Esophagus muscularis mucosa (tissue), 4 donors: ENCODE results near the gene PPM1D. TPM values are rescaled to one million over a fixed set of nuclear protein-coding genes. Genes with fewer than 3 reads are reported as not detected.

Experiments
- DNase-seq: peaks from one replicate; pipeline ENCODE4 v3.0.0-alpha.2; 2017; ENCODE audit errors: extremely low spot score
- H3K27ac ChIP-seq, 4 donors: fragments of 200-600 bp; sonication (generic); replicated peaks in 1 of 4; 1 replicate in 3 of 4; 2 replicates in 1 of 4; pipeline ENCODE4 v1.5.1; 2016 to 2019; ENCODE audit warnings: mild to moderate bottlenecking in 1 of 4
- H3K27me3 ChIP-seq, 4 donors: fragments of 200-600 bp; sonication (generic); one replicate each; pipeline versions ENCODE4 v1.5.1 to v1.6.0; 2016 to 2019
- H3K36me3 ChIP-seq, 4 donors: fragments of 200-600 bp; sonication (generic); one replicate each; pipeline ENCODE4 v1.5.1; 2016 to 2019
- H3K4me1 ChIP-seq, 4 donors: fragments of 200-600 bp; sonication (generic); one replicate each; pipeline ENCODE4 v1.5.1; 2016 to 2019
- H3K4me3 ChIP-seq, 4 donors: fragments of 200-600 bp; sonication (generic); 1 replicate in 2 of 4; 2 replicates in 2 of 4; pipeline ENCODE4 v1.5.1; 2016 to 2019; ENCODE audit warnings: mild to moderate bottlenecking in 4 of 4, moderate library complexity in 1 of 4
- H3K9me3 ChIP-seq, 4 donors: fragments of 200-600 bp; sonication (generic); 1 replicate in 3 of 4; 2 replicates in 1 of 4; pipeline ENCODE4 v1.5.1; 2016 to 2019
- EP300 ChIP-seq: sonication (generic); formaldehyde crosslinking; IDR thresholded peaks from one replicate; pipeline ENCODE4 v1.6.1; 2017; ENCODE audit warnings: antibody characterized with exemption
- POLR2A ChIP-seq: fragments of 450-650 bp; IDR thresholded peaks from one replicate; pipeline ENCODE4 v1.6.1; 2017; ENCODE audit warnings: antibody characterized with exemption, moderate library complexity, mild to moderate bottlenecking, low read depth
- POLR2AphosphoS5 ChIP-seq, 2 donors: sonication (generic); formaldehyde crosslinking; IDR thresholded peaks; one replicate each; pipeline ENCODE4 v1.6.1; 2017; ENCODE audit warnings: antibody characterized with exemption in 2 of 2
- WGBS: methylation state at CpG from one replicate; pipeline ENCODE4 v1.1.5; 2018; 5-methylcytosine and 5-hydroxymethylcytosine counted together
- intact Hi-C: fragments of 100-400 bp; cut with DNase I; formaldehyde crosslinking; loops from one replicate; pipeline ENCODE4 v1.15.1; 2023
- total RNA-seq, 4 donors: library from RNA; depleted of rRNA; stranded (reverse); fragments of >200 nt; gene quantifications; one replicate each; pipeline versions ENCODE4 v1.1.0 to v1.2.1, GENCODE V29; 2016
- TF ChIP-seq, protein P1 (sequence below), 3 experiments: fragments of 200-600 bp in 2 of 3; fragments of 450-650 bp in 1 of 3; sonication (generic) in 2 of 3; IDR thresholded peaks; one replicate each; pipeline ENCODE4 v1.5.1; 2017 to 2019; ENCODE audit warnings: antibody characterized with exemption in 3 of 3, mild to moderate bottlenecking in 2 of 3, moderate library complexity in 1 of 3

The PPM1D gene
- total RNA-seq, 4 donors from 2014 or later = 7.9 to 18.9 (median 13.0) TPM

- Histone ChIP-seq H3K36me3 (no peaks in the 10 kb centered on the region), H3K27me3 (no peaks in the 10 kb centered on the region), H3K4me1 (no peaks in the 10 kb centered on the region), H3K27ac (no peak overlapping the region), H3K4me3 (no peak overlapping the region), H3K9me3 (no peaks in the 10 kb centered on the region)
- 96% methylated on average over 6 of the region's 8 CpGs for WGBS
- TF ChIP-seq POLR2AphosphoS5 (IDR thresholded peaks at IDR 0.05) = no peak
- no peak for TF ChIP-seq EP300
- TF ChIP-seq, protein P1, sequence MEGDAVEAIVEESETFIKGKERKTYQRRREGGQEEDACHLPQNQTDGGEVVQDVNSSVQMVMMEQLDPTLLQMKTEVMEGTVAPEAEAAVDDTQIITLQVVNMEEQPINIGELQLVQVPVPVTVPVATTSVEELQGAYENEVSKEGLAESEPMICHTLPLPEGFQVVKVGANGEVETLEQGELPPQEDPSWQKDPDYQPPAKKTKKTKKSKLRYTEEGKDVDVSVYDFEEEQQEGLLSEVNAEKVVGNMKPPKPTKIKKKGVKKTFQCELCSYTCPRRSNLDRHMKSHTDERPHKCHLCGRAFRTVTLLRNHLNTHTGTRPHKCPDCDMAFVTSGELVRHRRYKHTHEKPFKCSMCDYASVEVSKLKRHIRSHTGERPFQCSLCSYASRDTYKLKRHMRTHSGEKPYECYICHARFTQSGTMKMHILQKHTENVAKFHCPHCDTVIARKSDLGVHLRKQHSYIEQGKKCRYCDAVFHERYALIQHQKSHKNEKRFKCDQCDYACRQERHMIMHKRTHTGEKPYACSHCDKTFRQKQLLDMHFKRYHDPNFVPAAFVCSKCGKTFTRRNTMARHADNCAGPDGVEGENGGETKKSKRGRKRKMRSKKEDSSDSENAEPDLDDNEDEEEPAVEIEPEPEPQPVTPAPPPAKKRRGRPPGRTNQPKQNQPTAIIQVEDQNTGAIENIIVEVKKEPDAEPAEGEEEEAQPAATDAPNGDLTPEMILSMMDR (IDR thresholded peaks at IDR 0.05) = no peak
- TF ChIP-seq POLR2A = no peak
- no peak for DNase-seq
- intact Hi-C loops = no loop called here
These were observed 40.4 kb upstream of the PPM1D start for GRCh38 chr17:60559659-60559994.

DNA sequence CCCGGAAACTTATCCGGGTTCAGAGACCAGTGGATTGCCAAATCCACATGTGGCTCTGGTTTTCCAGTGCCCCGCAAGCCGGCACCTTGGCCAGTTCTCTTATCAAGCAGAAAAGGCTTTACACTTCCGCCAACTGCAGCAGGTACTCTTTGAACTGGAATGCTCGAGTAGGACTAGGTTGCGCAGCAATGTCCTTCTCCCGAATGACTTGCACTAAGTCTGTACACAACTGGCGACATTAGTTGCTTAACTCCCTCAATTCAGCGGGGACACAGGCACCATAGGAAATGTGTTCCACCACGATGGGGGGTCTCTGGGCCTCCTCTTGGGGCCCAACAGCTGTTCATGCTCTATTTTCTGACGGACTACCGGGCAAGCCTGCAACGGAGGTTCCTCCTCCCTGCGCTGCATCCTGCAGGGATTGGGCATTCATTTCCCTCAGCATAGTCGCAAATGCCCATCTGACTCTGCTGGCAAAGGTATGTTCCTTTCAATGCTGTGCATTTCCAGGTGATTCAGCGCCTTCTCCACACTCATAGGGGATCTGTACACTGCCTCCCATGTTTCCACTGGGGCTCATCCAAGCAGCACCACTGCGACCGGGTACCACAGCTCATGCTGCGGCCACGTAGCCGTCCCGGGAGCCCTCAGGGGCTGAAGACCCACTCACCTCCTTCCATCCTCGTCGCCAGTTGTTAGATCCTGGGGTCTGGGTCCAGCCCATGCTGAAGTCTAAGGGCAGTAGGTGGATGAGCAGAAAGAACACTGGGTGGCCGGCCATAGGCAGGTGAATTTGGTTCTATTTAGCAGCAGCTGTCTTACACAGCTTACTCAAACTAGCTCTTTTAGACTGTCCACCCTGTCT lies 39.8 kb upstream of the PPM1D start:
- H3K36me3 ChIP-seq = no peaks in the 10 kb centered on the region
- intact Hi-C loops = no loop called here
- no peak overlapping the region for H3K27ac ChIP-seq
- H3K27me3 ChIP-seq = no peaks in the 10 kb centered on the region
- no peak overlapping the region for H3K4me3 ChIP-seq
- no peak for TF ChIP-seq EP300
- TF ChIP-seq POLR2A = no peak
- TF ChIP-seq, protein P1 (IDR thresholded peaks at IDR 0.05) = no peak
- no peak for TF ChIP-seq POLR2AphosphoS5 (IDR thresholded peaks at IDR 0.05)
- DNase-seq = no peak
- H3K4me1 ChIP-seq = no peaks in the 10 kb centered on the region
- no peaks in the 10 kb centered on the region for H3K9me3 ChIP-seq
- WGBS = 90% methylated on average over 22 of the region's 26 CpGs

- Histone ChIP-seq H3K4me1 (no peaks in the 10 kb centered on the region), H3K36me3 (no peaks in the 10 kb centered on the region), H3K27me3 (no peaks in the 10 kb centered on the region), H3K9me3 (no peaks in the 10 kb centered on the region), H3K4me3 (no peak overlapping the region), H3K27ac (no peak overlapping the region)
- TF ChIP-seq POLR2A (no peak), EP300 (no peak)
- TF ChIP-seq, protein P1 (IDR thresholded peaks at IDR 0.05) = no peak
- no peak for DNase-seq
- intact Hi-C loops = no loop called here
- 83% methylated on average over 11 of the region's 11 CpGs for WGBS
These were observed 39.1 kb upstream of the PPM1D start for GRCh38 chr17:60560860-60561257.

DNA sequence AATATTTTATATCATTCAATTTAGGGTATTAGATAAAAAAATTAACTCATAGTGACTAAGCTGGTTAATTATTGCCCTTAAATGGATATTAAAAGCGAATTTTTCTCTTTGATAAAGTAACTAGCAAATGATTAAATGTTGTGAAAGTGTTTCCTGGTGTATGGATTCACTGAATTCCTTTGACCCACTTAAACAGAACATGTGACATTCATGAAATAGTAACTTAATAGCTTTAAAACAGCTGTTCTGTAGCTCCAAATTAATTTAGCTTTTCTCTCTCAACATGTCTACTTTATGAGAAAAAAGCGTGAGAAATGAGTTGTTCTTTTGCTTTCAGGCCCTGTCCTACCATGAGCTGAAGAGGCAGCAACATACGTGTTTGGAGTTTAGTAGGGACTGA lies 37.6 kb upstream of the PPM1D start:
- no peaks in the 10 kb centered on the region for H3K9me3 ChIP-seq
- intact Hi-C loops = no loop called here
- TF ChIP-seq EP300 (no peak), POLR2AphosphoS5 (IDR thresholded peaks at IDR 0.05) (no peak), POLR2A (no peak)
- TF ChIP-seq, protein P1 (IDR thresholded peaks at IDR 0.05) = no peak
- no peak for DNase-seq
- no peaks in the 10 kb centered on the region for H3K27me3 ChIP-seq
- 74% methylated on average over 3 of the region's 3 CpGs for WGBS
- no peak overlapping the region for H3K4me3 ChIP-seq
- no peaks in the 10 kb centered on the region for H3K4me1 ChIP-seq
- H3K27ac ChIP-seq = no peak overlapping the region
- no peaks in the 10 kb centered on the region for H3K36me3 ChIP-seq

DNA sequence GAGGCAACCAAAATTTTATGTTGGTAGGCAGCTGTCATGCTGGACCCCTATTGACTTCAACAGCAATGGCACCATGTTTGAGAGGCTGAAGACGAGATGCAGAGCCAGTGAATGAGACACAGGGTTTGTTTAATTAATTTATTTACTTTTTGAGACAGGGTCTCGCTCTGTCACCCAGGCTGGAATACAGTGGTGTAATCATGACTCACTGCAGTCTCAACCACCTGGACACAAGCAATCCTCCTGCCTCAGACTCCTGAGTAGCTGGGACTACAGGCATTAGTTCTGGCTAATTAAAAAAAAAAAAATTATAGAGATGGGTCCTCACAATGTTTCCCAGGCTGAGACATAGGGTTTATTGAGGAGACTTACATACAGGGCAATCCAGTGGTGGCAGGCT lies 36.2 kb upstream of the PPM1D start:
- no peaks in the 10 kb centered on the region for H3K9me3 ChIP-seq
- intact Hi-C loops = no loop called here
- H3K36me3 ChIP-seq = no peaks in the 10 kb centered on the region
- 83% methylated on average over 2 of the region's 2 CpGs for WGBS
- no peak overlapping the region for H3K27ac ChIP-seq
- no peak overlapping the region for H3K4me3 ChIP-seq
- TF ChIP-seq EP300 (no peak), POLR2AphosphoS5 (IDR thresholded peaks at IDR 0.05) (no peak), POLR2A (no peak)
- TF ChIP-seq, protein P1 (IDR thresholded peaks at IDR 0.05) = no peak
- H3K27me3 ChIP-seq = no peaks in the 10 kb centered on the region
- no peak for DNase-seq
- H3K4me1 ChIP-seq = no peaks in the 10 kb centered on the region
